HCT116 (cell line): ENCODE data around the gene NPIPA1.
"Not testable (repeated sequence)": the region's sequence is repeated elsewhere in the genome, so short reads cannot be mapped to it uniquely, and the experiment has no call there.

Experiments
- CTCF ChIP-seq, 3 experiments: fragments of 200-600 bp in 1 of 3; sonication (generic) in 1 of 3; IDR thresholded peaks in 2 of 3; conservative IDR thresholded peaks in 1 of 3; 2 replicates each; pipeline ENCODE4 v1.5.1; 2012 to 2017; ENCODE audit warnings: low read depth in 2 of 3, low read length in 2 of 3, antibody characterized with exemption in 1 of 3, borderline replicate concordance in 1 of 3, control low read depth in 1 of 3, mild to moderate bottlenecking in 1 of 3, mixed read lengths in 1 of 3, mixed run types in 1 of 3, moderate library complexity in 1 of 3; ENCODE audit not compliant: insufficient read depth in 1 of 3
- POLR2A ChIP-seq: IDR thresholded peaks from 2 replicates; pipeline ENCODE4 v1.7.0; 2011; ENCODE audit warnings: borderline replicate concordance; ENCODE audit not compliant: insufficient read depth, insufficient read length; ENCODE audit errors: extremely low read depth
- SP1 ChIP-seq: IDR thresholded peaks from 2 replicates; pipeline ENCODE4 v1.6.1; 2012; ENCODE audit warnings: low read depth

GRCh38 chr16:14930246-14930645 is 7.0 kb upstream of the NPIPA1 start:
- not testable (repeated sequence) for TF ChIP-seq SP1; POLR2A; CTCF (IDR thresholded peaks at IDR 0.05 in 2 of 3, conservative IDR thresholded peaks at IDR 0.05 in 1 of 3; ENCODE audit: borderline replicate concordance in 1 of 3, insufficient read depth in 1 of 3, low read depth in 2 of 3, low read length in 2 of 3)
